Uterus (tissue), 4 donors: ENCODE measurements around the gene FOS. TPM values are rescaled to one million over a fixed set of nuclear protein-coding genes. Genes with fewer than 3 reads are reported as not detected.
"Not testable (repeated sequence)": the region's sequence is repeated elsewhere in the genome, so short reads cannot be mapped to it uniquely, and the experiment has no call there.

Experiments used
- DNase-seq, 2 donors: peaks; one replicate each; pipeline ENCODE4 v3.0.0-alpha.2; 2019 to 2020
- H3K27ac ChIP-seq, 2 donors: fragments of 200-600 bp; sonication (generic); 1 replicate in 1 of 2; 2 replicates in 1 of 2; pipeline ENCODE4 v1.5.1; 2016 to 2018
- H3K27me3 ChIP-seq, 2 donors: fragments of 200-600 bp; sonication (generic); one replicate each; pipeline ENCODE4 v1.5.1; 2018 to 2019; ENCODE audit warnings: control low read depth in 1 of 2
- H3K36me3 ChIP-seq, 2 donors: fragments of 200-600 bp; sonication (generic); one replicate each; pipeline ENCODE4 v1.5.1; 2019; ENCODE audit warnings: control low read depth in 1 of 2
- H3K4me1 ChIP-seq, 2 donors: fragments of 200-600 bp; sonication (generic); one replicate each; pipeline ENCODE4 v1.5.1; 2018 to 2019; ENCODE audit warnings: control low read depth in 1 of 2
- H3K4me3 ChIP-seq, 2 donors: fragments of 200-600 bp; sonication (generic); 1 replicate in 1 of 2; 2 replicates in 1 of 2; pipeline ENCODE4 v1.5.1; 2018 to 2019; ENCODE audit warnings: mild to moderate bottlenecking in 1 of 2
- H3K9me3 ChIP-seq, 2 donors: fragments of 200-600 bp; sonication (generic); one replicate each; pipeline ENCODE4 v1.5.1; 2019; ENCODE audit warnings: control low read depth in 1 of 2
- POLR2A ChIP-seq, 2 donors: fragments of 450-650 bp; IDR thresholded peaks; one replicate each; pipeline ENCODE4 v1.6.1; 2016; ENCODE audit warnings: antibody characterized with exemption in 2 of 2, mild to moderate bottlenecking in 1 of 2, moderate library complexity in 1 of 2
- intact Hi-C: fragments of 100-400 bp; cut with DNase I; formaldehyde crosslinking; loops from one replicate; pipeline ENCODE4 v1.15.1; 2023; ENCODE audit warnings: low total_unique reads
- total RNA-seq, 4 donors: library from RNA; depleted of rRNA in 3 of 4; stranded (reverse); fragments of >200 nt in 3 of 4; gene quantifications; one replicate each; pipeline versions ENCODE4 v1.1.0 to v1.2.4, GENCODE V29; 2014 to 2023
- TF ChIP-seq, protein P1 (sequence below), 4 experiments: fragments of 200-600 bp in 2 of 4; fragments of 450-650 bp in 2 of 4; sonication (generic) in 2 of 4; IDR thresholded peaks; one replicate each; pipeline ENCODE4 v1.5.1; 2016 to 2019; ENCODE audit warnings: antibody characterized with exemption in 4 of 4, mild to moderate bottlenecking in 2 of 4, moderate library complexity in 1 of 4
- donor health status: DM: yes; HTN: yes; CAD: no.

Gene FOS
- total RNA-seq, 4 donors from 2014 or later, result 29.2 to 1,111 (median 137) TPM

DNA sequence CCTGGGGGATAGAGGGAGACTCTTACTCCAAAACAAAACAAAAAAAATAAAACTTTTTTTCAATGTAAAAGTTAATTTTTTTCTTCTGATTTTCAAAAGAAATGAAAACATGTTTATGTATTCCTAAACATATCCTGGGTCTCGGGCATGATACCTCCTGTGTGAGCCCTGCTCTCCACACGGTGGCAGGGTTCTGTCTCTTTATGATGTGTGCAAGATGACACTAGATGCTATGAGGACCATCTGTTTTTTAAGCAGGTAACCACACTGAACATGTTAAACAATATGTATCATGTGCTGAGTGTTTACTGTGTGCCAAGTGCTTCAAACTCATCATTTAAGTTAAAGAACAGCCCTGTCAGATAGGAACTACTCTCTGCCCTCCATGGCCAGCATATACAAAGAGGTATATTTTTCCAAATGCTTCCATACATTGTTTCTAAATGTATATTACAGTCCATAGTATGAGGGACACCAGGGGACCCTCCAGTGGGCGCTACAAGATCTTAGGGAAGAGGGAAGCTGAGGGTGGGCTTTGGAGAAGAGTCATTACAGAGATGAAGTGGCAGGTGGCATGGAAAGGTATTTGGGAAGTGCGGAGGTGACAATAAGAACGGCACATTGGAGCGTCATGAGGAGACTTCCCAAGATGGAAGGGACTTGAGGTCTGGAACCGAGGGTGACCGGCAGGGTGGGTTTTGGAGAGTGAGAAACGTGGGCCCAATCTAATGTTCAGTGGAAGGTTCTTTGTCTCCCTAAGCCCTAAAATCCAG, 28.5 kb downstream of the FOS start:
- TF ChIP-seq, protein P1, sequence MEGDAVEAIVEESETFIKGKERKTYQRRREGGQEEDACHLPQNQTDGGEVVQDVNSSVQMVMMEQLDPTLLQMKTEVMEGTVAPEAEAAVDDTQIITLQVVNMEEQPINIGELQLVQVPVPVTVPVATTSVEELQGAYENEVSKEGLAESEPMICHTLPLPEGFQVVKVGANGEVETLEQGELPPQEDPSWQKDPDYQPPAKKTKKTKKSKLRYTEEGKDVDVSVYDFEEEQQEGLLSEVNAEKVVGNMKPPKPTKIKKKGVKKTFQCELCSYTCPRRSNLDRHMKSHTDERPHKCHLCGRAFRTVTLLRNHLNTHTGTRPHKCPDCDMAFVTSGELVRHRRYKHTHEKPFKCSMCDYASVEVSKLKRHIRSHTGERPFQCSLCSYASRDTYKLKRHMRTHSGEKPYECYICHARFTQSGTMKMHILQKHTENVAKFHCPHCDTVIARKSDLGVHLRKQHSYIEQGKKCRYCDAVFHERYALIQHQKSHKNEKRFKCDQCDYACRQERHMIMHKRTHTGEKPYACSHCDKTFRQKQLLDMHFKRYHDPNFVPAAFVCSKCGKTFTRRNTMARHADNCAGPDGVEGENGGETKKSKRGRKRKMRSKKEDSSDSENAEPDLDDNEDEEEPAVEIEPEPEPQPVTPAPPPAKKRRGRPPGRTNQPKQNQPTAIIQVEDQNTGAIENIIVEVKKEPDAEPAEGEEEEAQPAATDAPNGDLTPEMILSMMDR (IDR thresholded peaks at IDR 0.05), result no peak
- no peak for TF ChIP-seq POLR2A (IDR thresholded peaks at IDR 0.05)
- H3K27me3 ChIP-seq, result no peaks in the 10 kb centered on the region
- DNase-seq, result no peak
- intact Hi-C loops, result loop anchor here (5.0 kb wide), 1 partner anchor 180 kb away; no protein-coding TSS in a partner anchor
- H3K4me1 ChIP-seq, result peaks cover 5 to 7% of the 10 kb centered on the region in 2 donors
- no peaks in the 10 kb centered on the region for H3K9me3 ChIP-seq
- H3K36me3 ChIP-seq, result no peaks in the 10 kb centered on the region
- no peak overlapping the region for H3K4me3 ChIP-seq
- no peak overlapping the region for H3K27ac ChIP-seq

GRCh38 chr14:75307700-75308379, 29.2 kb downstream of the FOS start:
- Histone ChIP-seq H3K4me1 (peaks cover 5 to 7% of the 10 kb centered on the region in 2 donors), H3K9me3 (no peaks in the 10 kb centered on the region), H3K27ac (no peak overlapping the region), H3K4me3 (no peak overlapping the region), H3K36me3 (no peaks in the 10 kb centered on the region), H3K27me3 (no peaks in the 10 kb centered on the region)
- TF ChIP-seq, protein P1 (IDR thresholded peaks at IDR 0.05), result peak; percentile 90 to 91 (median 91)
- no peak for TF ChIP-seq POLR2A (IDR thresholded peaks at IDR 0.05)
- intact Hi-C loops, result loop anchor here (5.0 kb wide), 1 partner anchor 179 kb away; no protein-coding TSS in a partner anchor
- DNase-seq, result peak; percentile 86

GRCh38 chr14:75308991-75309390, 30.4 kb downstream of the FOS start:
- not testable (repeated sequence) for H3K9me3 ChIP-seq, H3K4me3 ChIP-seq, H3K4me1 ChIP-seq, H3K27me3 ChIP-seq, H3K27ac ChIP-seq, H3K36me3 ChIP-seq, DNase-seq
- intact Hi-C loops, result loop anchor here (5.0 kb wide), 1 partner anchor 178 kb away; no protein-coding TSS in a partner anchor

GRCh38 chr14:75309561-75309960, 30.9 kb downstream of the FOS start:
- not testable (repeated sequence) for H3K36me3 ChIP-seq, H3K4me3 ChIP-seq, H3K9me3 ChIP-seq, DNase-seq, H3K27me3 ChIP-seq, H3K4me1 ChIP-seq
- intact Hi-C loops, result loop anchor here (5.0 kb wide), 1 partner anchor 178 kb away; no protein-coding TSS in a partner anchor
- H3K27ac ChIP-seq, result peak overlapping the region; percentile 88

DNA sequence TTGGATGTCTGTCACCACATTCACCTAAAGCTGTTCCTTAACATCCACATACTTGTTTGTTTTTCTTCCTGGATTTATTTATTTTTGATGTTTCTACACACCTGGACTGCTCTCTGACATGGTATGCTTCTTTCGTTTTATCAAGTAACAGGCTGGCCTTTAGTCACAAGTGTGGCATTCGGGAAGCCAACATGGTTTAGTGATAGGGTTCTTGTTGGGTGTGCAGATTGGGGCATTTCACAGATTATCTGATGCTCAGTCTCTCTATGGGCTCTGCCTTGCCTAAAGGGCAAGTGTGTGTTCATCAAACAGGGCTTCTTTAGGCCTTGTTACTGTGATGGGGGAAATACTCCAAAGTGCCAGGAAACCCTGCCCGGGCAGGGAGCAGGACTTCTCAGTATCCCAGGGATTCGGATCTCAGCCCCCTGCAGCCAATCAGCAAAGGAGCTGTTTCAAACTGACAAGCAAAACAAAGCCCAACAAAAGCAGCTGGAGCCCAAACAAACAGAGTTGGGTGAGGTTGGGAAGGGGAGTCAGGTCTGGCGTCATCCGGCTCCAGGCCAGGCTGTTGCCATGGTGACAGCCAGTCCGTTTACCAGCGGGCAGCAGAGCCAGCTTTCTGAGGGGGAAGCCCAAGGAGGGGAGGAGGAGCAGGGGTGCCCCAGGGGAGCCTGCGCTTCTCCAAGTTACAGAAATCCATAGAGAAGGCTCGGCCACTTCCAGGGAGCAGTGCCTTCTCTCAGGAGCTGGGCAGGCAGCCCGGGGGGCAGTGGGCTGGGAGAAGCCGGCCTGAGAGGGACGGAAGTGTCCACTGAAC, 31.9 kb downstream of the FOS start:
- H3K36me3 ChIP-seq, result no peaks in the 10 kb centered on the region
- intact Hi-C loops, result no loop called here
- peak overlapping the region; percentile 88 for H3K27ac ChIP-seq
- H3K9me3 ChIP-seq, result no peaks in the 10 kb centered on the region
- peak overlapping the region in 1 of 2 donors; percentile 7 for H3K4me3 ChIP-seq
- H3K4me1 ChIP-seq, result peaks cover 5 to 7% of the 10 kb centered on the region in 2 donors
- DNase-seq, result peak; percentile 90 to 91
- TF ChIP-seq, protein P1 (IDR thresholded peaks at IDR 0.05), result no peak
- no peak for TF ChIP-seq POLR2A (IDR thresholded peaks at IDR 0.05)
- no peaks in the 10 kb centered on the region for H3K27me3 ChIP-seq
